GM23338 (cell line): ENCODE measurements around the gene CNPY3. TPM values are rescaled to one million over a fixed set of nuclear protein-coding genes. Genes with fewer than 3 reads are reported as not detected.

Experiments
- ATAC-seq: fragments of 200-7000 bp; cut with Tn5 transposase; 3 replicates; pipeline ENCODE4 v1.9.1; 2020
- DNase-seq: peaks from one replicate; pipeline ENCODE4 v3.0.0-alpha.2; 2015; ENCODE audit warnings: low spot score
- H2AFZ ChIP-seq: fragments of 200-600 bp; sonication (generic); 2 replicates; pipeline ENCODE4 v1.8.0; 2016; ENCODE audit warnings: antibody characterized with exemption, mild to moderate bottlenecking, moderate library complexity
- H3F3A ChIP-seq: fragments of 200-600 bp; sonication (generic); replicated peaks from 2 replicates; pipeline ENCODE4 v1.8.0; 2017; ENCODE audit warnings: antibody characterized with exemption, mixed run types, low read depth
- H3K27ac ChIP-seq: fragments of 200-600 bp; sonication (generic); 2 replicates; pipeline ENCODE4 v1.6.1; 2016; ENCODE audit warnings: low read depth
- H3K27me3 ChIP-seq: fragments of 200-600 bp; sonication (generic); 2 replicates; pipeline ENCODE4 v1.8.0; 2016; ENCODE audit warnings: mild to moderate bottlenecking, mixed run types, moderate library complexity; ENCODE audit not compliant: insufficient read depth
- H3K36me3 ChIP-seq: fragments of 200-600 bp; sonication (generic); 2 replicates; pipeline ENCODE4 v1.8.0; 2016; ENCODE audit warnings: mild to moderate bottlenecking; ENCODE audit not compliant: insufficient read depth
- H3K4me1 ChIP-seq: fragments of 200-600 bp; sonication (generic); 2 replicates; pipeline ENCODE4 v1.8.0; 2016; ENCODE audit warnings: mild to moderate bottlenecking, moderate library complexity; ENCODE audit not compliant: insufficient read depth
- H3K4me2 ChIP-seq: fragments of 200-600 bp; sonication (generic); 2 replicates; pipeline ENCODE4 v1.7.1; 2017; ENCODE audit warnings: mixed run types
- H3K4me3 ChIP-seq: fragments of 200-600 bp; sonication (generic); 2 replicates; pipeline ENCODE4 v1.6.1; 2016; ENCODE audit warnings: mixed run types
- H3K79me2 ChIP-seq: fragments of 200-600 bp; sonication (generic); replicated peaks from 2 replicates; pipeline ENCODE4 v1.8.0; 2017; ENCODE audit warnings: mild to moderate bottlenecking; ENCODE audit not compliant: insufficient read depth
- H3K9me2 ChIP-seq: fragments of 200-600 bp; sonication (generic); 2 replicates; pipeline ENCODE4 v1.8.0; 2017; ENCODE audit not compliant: insufficient read depth
- H4K20me1 ChIP-seq: fragments of 200-600 bp; sonication (generic); replicated peaks from 2 replicates; pipeline ENCODE4 v1.8.0; 2017; ENCODE audit warnings: mild to moderate bottlenecking; ENCODE audit not compliant: insufficient read depth
- H3K27ac Mint-ChIP-seq: 2 replicates; pipeline ENCODE4 v1.8.0; 2020; ENCODE audit warnings: inconsistent platforms, mild to moderate bottlenecking, moderate library complexity, mixed read lengths
- H3K27me3 Mint-ChIP-seq: 3 replicates; pipeline ENCODE4 v1.8.0; 2022; ENCODE audit warnings: low read depth, mild to moderate bottlenecking, moderate library complexity, mixed read lengths, inconsistent platforms; ENCODE audit not compliant: insufficient read depth, poor library complexity
- H3K36me3 Mint-ChIP-seq: 3 replicates; pipeline ENCODE4 v1.8.0; 2021; ENCODE audit warnings: low read depth, mild to moderate bottlenecking, inconsistent platforms, moderate library complexity, mixed read lengths
- H3K4me1 Mint-ChIP-seq: 3 replicates; pipeline ENCODE4 v1.8.0; 2020; ENCODE audit warnings: mild to moderate bottlenecking, inconsistent platforms, mixed read lengths
- H3K4me3 Mint-ChIP-seq: 3 replicates; pipeline ENCODE4 v1.8.0; 2021; ENCODE audit warnings: moderate library complexity, mild to moderate bottlenecking, inconsistent platforms, mixed read lengths
- H3K9me3 Mint-ChIP-seq: 3 replicates; pipeline ENCODE4 v1.8.0; 2020; ENCODE audit warnings: moderate library complexity, mild to moderate bottlenecking, inconsistent platforms, mixed read lengths
- CTCF ChIP-seq, 2 experiments: fragments of 200-600 bp in 1 of 2; sonication (generic) in 1 of 2; conservative IDR thresholded peaks; 2 replicates each; pipeline versions ENCODE4 v1.5.1 to v1.6.1; 2016 to 2017; ENCODE audit warnings: antibody characterized with exemption in 2 of 2, low read depth in 2 of 2, mild to moderate bottlenecking in 2 of 2, moderate library complexity in 1 of 2
- EZH2 ChIP-seq: fragments of 200-600 bp; sonication (generic); IDR thresholded peaks from one replicate; pipeline ENCODE4 v1.8.0; 2017; ENCODE audit warnings: antibody characterized with exemption, mild to moderate bottlenecking, low read depth; ENCODE audit not compliant: unreplicated experiment
- EZH2phosphoT487 ChIP-seq: fragments of 200-600 bp; sonication (generic); IDR thresholded peaks from one replicate; pipeline ENCODE4 v1.8.1; 2018; ENCODE audit warnings: antibody characterized with exemption; ENCODE audit not compliant: unreplicated experiment
- ZNF331 ChIP-seq: fragments of 250-450 bp; sonication (Bioruptor Pico); IDR thresholded peaks from 2 replicates; pipeline ENCODE4 v1.5.0; 2020; ENCODE audit warnings: low read depth, mild to moderate bottlenecking, moderate library complexity
- polyA plus RNA-seq: library from polyadenylated mRNA; unstranded; fragments of >200 nt; fragmentation: Nextera tagmentation; extraction: Ambion mirVana; gene quantifications from 2 replicates; pipeline ENCODE4 v1.2.1, GENCODE V29; 2016
- total RNA-seq: library from RNA; depleted of rRNA; stranded (reverse); fragments of >200 nt; shearing (Covaris generic); gene quantifications from 2 replicates; pipeline ENCODE4 v1.2.3, GENCODE V29; 2014
- TF ChIP-seq, protein P1 (sequence below): IDR thresholded peaks from one replicate; pipeline ENCODE4 v1.6.1; 2018; ENCODE audit warnings: antibody characterized with exemption; ENCODE audit not compliant: unreplicated experiment
- TF ChIP-seq, protein P2 (sequence below): IDR thresholded peaks from 2 replicates; pipeline ENCODE4 v1.6.1; 2016; ENCODE audit warnings: antibody characterized with exemption

Gene CNPY3
- total and polyA plus RNA-seq, 2 experiments from 2014 or later: 67.0 to 74.5 TPM

- Mint-ChIP-seq H3K27me3 (peaks cover 18% of the 10 kb centered on the region), H3K27ac (no peak overlapping the region), H3K36me3 (peaks cover 88% of the 10 kb centered on the region), H3K4me1 (peaks cover 32% of the 10 kb centered on the region), H3K4me3 (no peak overlapping the region), H3K9me3 (no peaks in the 10 kb centered on the region)
- peaks cover 32% of the 10 kb centered on the region for H3K36me3 ChIP-seq
- TF ChIP-seq ZNF331 (CRISPR knock-in tag): no peak
- TF ChIP-seq, protein P1, sequence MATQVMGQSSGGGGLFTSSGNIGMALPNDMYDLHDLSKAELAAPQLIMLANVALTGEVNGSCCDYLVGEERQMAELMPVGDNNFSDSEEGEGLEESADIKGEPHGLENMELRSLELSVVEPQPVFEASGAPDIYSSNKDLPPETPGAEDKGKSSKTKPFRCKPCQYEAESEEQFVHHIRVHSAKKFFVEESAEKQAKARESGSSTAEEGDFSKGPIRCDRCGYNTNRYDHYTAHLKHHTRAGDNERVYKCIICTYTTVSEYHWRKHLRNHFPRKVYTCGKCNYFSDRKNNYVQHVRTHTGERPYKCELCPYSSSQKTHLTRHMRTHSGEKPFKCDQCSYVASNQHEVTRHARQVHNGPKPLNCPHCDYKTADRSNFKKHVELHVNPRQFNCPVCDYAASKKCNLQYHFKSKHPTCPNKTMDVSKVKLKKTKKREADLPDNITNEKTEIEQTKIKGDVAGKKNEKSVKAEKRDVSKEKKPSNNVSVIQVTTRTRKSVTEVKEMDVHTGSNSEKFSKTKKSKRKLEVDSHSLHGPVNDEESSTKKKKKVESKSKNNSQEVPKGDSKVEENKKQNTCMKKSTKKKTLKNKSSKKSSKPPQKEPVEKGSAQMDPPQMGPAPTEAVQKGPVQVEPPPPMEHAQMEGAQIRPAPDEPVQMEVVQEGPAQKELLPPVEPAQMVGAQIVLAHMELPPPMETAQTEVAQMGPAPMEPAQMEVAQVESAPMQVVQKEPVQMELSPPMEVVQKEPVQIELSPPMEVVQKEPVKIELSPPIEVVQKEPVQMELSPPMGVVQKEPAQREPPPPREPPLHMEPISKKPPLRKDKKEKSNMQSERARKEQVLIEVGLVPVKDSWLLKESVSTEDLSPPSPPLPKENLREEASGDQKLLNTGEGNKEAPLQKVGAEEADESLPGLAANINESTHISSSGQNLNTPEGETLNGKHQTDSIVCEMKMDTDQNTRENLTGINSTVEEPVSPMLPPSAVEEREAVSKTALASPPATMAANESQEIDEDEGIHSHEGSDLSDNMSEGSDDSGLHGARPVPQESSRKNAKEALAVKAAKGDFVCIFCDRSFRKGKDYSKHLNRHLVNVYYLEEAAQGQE: no peak
- TF ChIP-seq EZH2phosphoT487: no peak
- TF ChIP-seq, protein P2, sequence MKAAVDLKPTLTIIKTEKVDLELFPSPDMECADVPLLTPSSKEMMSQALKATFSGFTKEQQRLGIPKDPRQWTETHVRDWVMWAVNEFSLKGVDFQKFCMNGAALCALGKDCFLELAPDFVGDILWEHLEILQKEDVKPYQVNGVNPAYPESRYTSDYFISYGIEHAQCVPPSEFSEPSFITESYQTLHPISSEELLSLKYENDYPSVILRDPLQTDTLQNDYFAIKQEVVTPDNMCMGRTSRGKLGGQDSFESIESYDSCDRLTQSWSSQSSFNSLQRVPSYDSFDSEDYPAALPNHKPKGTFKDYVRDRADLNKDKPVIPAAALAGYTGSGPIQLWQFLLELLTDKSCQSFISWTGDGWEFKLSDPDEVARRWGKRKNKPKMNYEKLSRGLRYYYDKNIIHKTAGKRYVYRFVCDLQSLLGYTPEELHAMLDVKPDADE: no peak
- TF ChIP-seq CTCF (conservative IDR thresholded peaks at IDR 0.05; ENCODE audit: low read depth in 2 of 2): no peak
- no peak for TF ChIP-seq EZH2
- no peak for DNase-seq
- no peaks in the 10 kb centered on the region for H3K27me3 ChIP-seq
- H3K9me2 ChIP-seq: no peaks in the 10 kb centered on the region
- no peak for ATAC-seq
- peaks cover 20% of the 10 kb centered on the region; the same call in 1 of the 2 replicates for H3F3A ChIP-seq
- peaks cover 52% of the 10 kb centered on the region for H3K79me2 ChIP-seq
- no peak overlapping the region for H3K27ac ChIP-seq
- H4K20me1 ChIP-seq: peaks cover 22% of the 10 kb centered on the region
- no peak overlapping the region for H3K4me2 ChIP-seq
- H3K4me1 ChIP-seq: peaks cover 9% of the 10 kb centered on the region
- H3K4me3 ChIP-seq: no peak overlapping the region
- no peak overlapping the region for H2AFZ ChIP-seq
Measured at GRCh38 chr6:42935322-42935721, 6.0 kb downstream of the CNPY3 start.

- Histone ChIP-seq H3F3A (0 out of 2 replicates have a peak, but pooled peaks cover 14% of the 10 kb centered on the region), H3K4me3 (no peak overlapping the region), H4K20me1 (peaks cover 22% of the 10 kb centered on the region), H3K27me3 (no peaks in the 10 kb centered on the region), H3K36me3 (peaks cover 32% of the 10 kb centered on the region), H2AFZ (no peak overlapping the region), H3K27ac (no peak overlapping the region), H3K9me2 (no peaks in the 10 kb centered on the region), H3K4me1 (no peaks in the 10 kb centered on the region), H3K79me2 (peaks cover 41% of the 10 kb centered on the region), H3K4me2 (no peak overlapping the region)
- ATAC-seq: no peak
- H3K27me3 Mint-ChIP-seq: peaks cover 15% of the 10 kb centered on the region
- H3K4me1 Mint-ChIP-seq: peaks cover 24% of the 10 kb centered on the region
- H3K9me3 Mint-ChIP-seq: no peaks in the 10 kb centered on the region
- no peak overlapping the region for H3K27ac Mint-ChIP-seq
- peaks cover 80% of the 10 kb centered on the region for H3K36me3 Mint-ChIP-seq
- no peak for TF ChIP-seq EZH2phosphoT487
- no peak for TF ChIP-seq EZH2
- no peak for DNase-seq
- no peak overlapping the region for H3K4me3 Mint-ChIP-seq
Measured at GRCh38 chr6:42936398-42936797, 7.1 kb downstream of the CNPY3 start.
